ENCODE measurements around the gene UNCX. TPM values are rescaled to one million over a fixed set of nuclear protein-coding genes. Genes with fewer than 3 reads are reported as not detected.

UNCX gene
- total and polyA plus RNA-seq, 2 of the 8 experiments (the other 6 are each of a cell fraction or from before 2014, with no cell fraction given): not detected

GRCh38 chr7:1282679-1283078 is 50.0 kb downstream of the UNCX start (continued):
- TF ChIP-seq CHD7 (IDR thresholded peaks at IDR 0.05; ENCODE audit: insufficient replicate concordance, low read length) (no peak), HDAC6 (IDR thresholded peaks at IDR 0.05; ENCODE audit: low read depth, low read length) (no peak), YY1 (IDR thresholded peaks at IDR 0.05; ENCODE audit: low read depth, low read length) (no peak), KDM4A (IDR thresholded peaks at IDR 0.05; ENCODE audit: low read depth, low read length, severe bottlenecking) (no peak)
